22Rv1 (cell line): ENCODE results near the gene FEM1A.

ENCODE experiments used
- CTCF ChIP-seq: fragments of 450-650 bp; IDR thresholded peaks from 2 replicates; pipeline ENCODE4 v1.5.1; 2017; ENCODE audit warnings: mild to moderate bottlenecking
- ZFX ChIP-seq: fragments of 450-650 bp; IDR thresholded peaks from 2 replicates; pipeline ENCODE4 v1.6.1; 2017; ENCODE audit warnings: antibody characterized with exemption, borderline replicate concordance

- TF ChIP-seq CTCF (no peak), ZFX (no peak)
Measured at GRCh38 chr19:4773047-4773640, 18.4 kb upstream of the FEM1A start.
